ENCODE data around the gene LRRC31. TPM values are rescaled to one million over a fixed set of nuclear protein-coding genes. Genes with fewer than 3 reads are reported as not detected.

LRRC31 gene
- total RNA-seq, 1 experiment from 2014 or later, result not detected

DNA sequence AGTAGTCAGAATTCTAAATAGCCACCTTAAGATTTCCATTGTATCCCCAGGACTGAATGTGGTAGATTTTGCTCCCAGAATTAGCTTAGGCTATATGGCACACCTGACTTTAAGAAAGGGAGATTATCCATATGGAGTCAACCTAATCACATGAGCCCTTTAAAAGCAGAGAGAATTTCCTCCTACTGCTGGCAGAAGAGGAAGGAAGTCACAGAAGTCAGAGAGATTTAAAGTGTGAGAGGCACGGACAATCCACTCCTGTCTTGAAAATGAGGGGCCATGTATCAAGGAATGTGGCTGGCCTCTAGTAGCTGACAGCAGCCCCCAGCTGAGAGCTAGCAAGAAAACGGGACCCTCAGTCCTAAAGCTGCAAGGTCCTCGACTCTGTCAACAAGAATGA, 26.8 kb downstream of the LRRC31 start:
- Histone ChIP-seq H3K4me1 (no peaks in the 10 kb centered on the region), H3K36me3 (no peaks in the 10 kb centered on the region), H3K27me3 (no peaks in the 10 kb centered on the region), H3K9me3 (replicated peaks) (no peaks in the 10 kb centered on the region), H3K27ac (no peak overlapping the region), H3K4me3 (no peak overlapping the region)
- DNase-seq, result no peak

- DNase-seq, result peak in 1 of 2 experiments; percentile 32
- H3K9me3 ChIP-seq (replicated peaks), result no peaks in the 10 kb centered on the region
- H3K36me3 ChIP-seq, result no peaks in the 10 kb centered on the region
- H3K27ac ChIP-seq, result no peak overlapping the region
- H3K4me1 ChIP-seq, result no peaks in the 10 kb centered on the region
- H3K27me3 ChIP-seq, result no peaks in the 10 kb centered on the region
- H3K4me3 ChIP-seq, result no peak overlapping the region
These were observed 28.6 kb downstream of the LRRC31 start for GRCh38 chr3:169841171-169841570.

DNA sequence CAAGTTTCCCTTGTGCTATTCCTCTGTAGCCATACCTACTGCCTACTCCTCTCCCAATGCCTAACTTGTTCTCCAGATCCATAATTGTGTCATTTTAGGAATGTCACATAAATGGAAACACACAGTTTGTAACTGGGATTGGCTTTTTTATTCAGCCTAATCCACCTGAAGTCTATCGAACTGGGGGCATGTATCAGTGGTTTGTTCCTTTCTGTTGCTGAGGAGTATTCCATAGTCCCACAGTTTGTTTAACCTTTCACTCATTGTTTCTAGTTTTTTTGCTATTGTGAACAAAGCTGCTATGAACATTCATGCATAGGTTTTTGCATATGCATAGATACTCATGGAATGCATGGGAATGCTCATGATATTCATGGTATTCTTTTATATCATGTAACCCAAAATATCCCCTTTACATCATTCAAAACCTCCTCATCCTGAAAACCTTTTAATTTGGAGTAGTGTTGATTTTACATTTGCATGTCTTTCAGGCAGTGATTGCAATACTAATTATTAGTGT, 31.2 kb downstream of the LRRC31 start:
- Histone ChIP-seq H3K27me3 (no peaks in the 10 kb centered on the region), H3K9me3 (replicated peaks) (no peaks in the 10 kb centered on the region), H3K4me1 (no peaks in the 10 kb centered on the region), H3K4me3 (no peak overlapping the region), H3K27ac (no peak overlapping the region), H3K36me3 (no peaks in the 10 kb centered on the region)
- DNase-seq, result no peak

- Histone ChIP-seq H3K9me3 (replicated peaks) (no peaks in the 10 kb centered on the region), H3K4me1 (no peaks in the 10 kb centered on the region), H3K4me3 (no peak overlapping the region), H3K36me3 (no peaks in the 10 kb centered on the region), H3K27ac (no peak overlapping the region), H3K27me3 (no peaks in the 10 kb centered on the region)
- DNase-seq, result no peak
These were observed 32.8 kb downstream of the LRRC31 start for GRCh38 chr3:169836942-169837275.

DNA sequence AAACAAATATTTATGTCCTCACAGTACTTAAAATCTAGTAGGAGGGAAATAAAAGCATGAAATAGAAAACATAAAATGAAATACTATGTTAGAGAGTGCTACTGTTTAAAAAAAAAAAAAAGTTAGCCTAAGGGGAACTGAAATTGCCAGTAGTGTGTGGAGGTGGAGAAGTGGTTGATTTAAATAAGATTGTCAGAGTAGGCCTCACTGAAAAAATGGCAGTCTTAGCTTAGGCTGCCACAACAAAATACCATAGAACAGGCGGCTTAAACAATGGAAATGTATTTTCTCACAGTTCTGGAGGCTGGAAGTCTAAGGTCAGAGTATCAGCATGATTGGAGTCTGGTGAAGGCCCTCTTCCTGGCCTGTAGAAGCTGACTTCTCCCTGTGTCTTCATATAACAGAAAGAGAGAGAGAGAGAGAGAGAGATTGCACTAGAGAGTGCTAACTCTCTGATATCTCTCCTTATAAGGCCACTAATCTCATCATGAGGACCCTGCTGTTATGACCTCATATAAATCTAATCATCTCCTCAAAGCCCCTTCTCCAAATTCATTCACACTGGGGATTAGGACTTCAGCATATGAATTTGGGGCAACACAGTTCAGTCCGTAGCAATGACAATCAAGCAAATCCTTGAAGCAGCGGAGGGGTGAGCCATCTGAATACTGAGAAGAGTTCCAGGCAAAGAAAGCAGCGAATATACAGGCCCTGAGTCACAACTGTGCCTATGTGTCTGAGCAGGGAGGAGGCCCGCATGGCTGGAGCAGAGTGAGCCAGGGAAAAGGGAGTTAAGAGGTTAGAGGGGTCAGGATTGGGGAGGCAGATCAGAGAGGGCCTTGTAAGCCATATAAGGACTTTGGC, 33.4 kb downstream of the LRRC31 start:
- Histone ChIP-seq H3K27me3 (no peaks in the 10 kb centered on the region), H3K9me3 (replicated peaks) (no peaks in the 10 kb centered on the region), H3K36me3 (no peaks in the 10 kb centered on the region), H3K4me3 (no peak overlapping the region), H3K27ac (no peak overlapping the region), H3K4me1 (no peaks in the 10 kb centered on the region)
- DNase-seq, result no peak

DNA sequence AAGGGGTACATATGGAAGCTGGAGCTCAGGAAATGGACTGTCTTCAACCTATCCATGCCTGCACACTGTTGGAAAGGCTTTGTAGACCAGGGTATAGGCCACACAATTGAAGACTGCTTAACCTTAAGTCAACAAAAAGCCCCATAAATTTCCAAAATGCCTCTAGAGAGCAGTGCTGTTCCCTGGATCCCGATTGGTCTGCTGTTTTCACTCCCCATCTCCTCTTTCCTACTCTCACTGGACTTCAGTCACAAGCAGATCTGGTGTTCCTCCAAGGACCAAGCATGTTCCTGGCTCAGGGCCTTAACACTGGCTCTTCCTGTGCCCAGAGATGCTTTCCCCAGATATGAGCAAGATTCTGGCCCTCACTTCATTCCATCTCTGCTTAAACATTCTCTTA, 34.2 kb downstream of the LRRC31 start:
- no peaks in the 10 kb centered on the region for H3K9me3 ChIP-seq (replicated peaks)

DNA sequence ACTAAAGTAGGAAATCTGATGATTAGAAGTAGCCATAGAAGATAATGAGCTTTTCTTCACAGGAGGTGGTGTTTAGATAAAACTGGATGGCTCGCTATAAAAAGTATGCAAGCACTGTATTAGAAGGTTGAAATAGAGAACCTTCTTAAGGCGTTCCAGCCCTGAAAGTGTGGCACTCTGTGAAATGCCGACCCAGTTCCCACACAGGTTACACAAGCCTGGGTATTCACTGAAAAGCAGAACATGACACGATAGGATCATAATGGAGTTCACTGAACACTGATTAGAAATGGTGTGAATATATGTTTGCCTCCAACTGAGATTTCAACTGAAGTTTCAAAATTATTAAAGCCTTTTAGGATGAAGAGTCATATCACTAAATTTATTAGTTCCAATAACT, 42.0 kb downstream of the LRRC31 start:
- Histone ChIP-seq H3K9me3 (replicated peaks) (no peaks in the 10 kb centered on the region), H3K4me1 (no peaks in the 10 kb centered on the region), H3K4me3 (no peak overlapping the region), H3K27me3 (no peaks in the 10 kb centered on the region), H3K36me3 (no peaks in the 10 kb centered on the region), H3K27ac (no peak overlapping the region)
- DNase-seq, result no peak

More for the DNA sequence above, 34.2 kb downstream of the LRRC31 start:
- Histone ChIP-seq H3K4me3 (no peak overlapping the region), H3K36me3 (no peaks in the 10 kb centered on the region), H3K27me3 (no peaks in the 10 kb centered on the region), H3K27ac (no peak overlapping the region), H3K4me1 (no peaks in the 10 kb centered on the region)
- no peak for DNase-seq

DNA sequence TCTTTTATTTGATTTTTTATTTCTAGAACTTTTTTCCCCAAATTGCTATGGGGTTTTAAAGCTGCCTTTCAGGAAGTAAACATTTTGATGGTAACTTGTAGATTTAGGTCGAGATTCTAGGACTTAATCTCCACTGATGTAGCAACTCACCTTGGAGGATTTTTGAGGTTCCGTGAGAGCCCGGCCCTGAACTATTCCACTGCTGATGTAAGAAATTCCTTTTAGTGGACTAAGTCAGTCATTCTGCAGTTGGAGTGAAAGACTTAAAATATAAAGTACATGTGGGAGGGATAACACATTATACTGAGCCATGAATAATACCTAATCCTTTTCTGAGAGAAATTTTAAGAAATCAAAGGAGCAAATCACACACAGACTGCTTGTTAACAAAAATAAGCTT, 44.4 kb downstream of the LRRC31 start:
- Histone ChIP-seq H3K36me3 (no peaks in the 10 kb centered on the region), H3K4me3 (no peak overlapping the region), H3K4me1 (no peaks in the 10 kb centered on the region), H3K27me3 (no peaks in the 10 kb centered on the region), H3K9me3 (replicated peaks) (no peaks in the 10 kb centered on the region), H3K27ac (no peak overlapping the region)
- DNase-seq, result no peak

DNA sequence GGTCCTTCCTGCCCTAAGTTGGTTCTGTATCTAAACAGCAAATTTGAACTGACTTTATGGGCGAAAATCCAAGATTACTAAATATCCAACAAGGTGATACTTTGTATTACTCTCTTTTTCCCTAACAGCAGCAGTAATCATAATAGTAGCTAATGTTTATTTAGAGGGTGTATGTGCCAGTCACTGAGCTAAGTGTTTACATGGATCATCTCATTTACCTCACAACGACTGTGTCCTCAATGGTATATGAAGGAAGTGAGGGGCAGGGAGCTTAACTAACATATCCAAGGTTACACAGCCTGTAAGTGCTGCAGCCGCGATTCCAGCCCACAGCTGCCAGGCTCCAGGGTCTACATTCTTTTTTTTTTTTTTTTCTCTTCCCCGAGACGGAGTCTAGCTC, 46.8 kb downstream of the LRRC31 start:
- Histone ChIP-seq H3K9me3 (replicated peaks) (no peaks in the 10 kb centered on the region), H3K27ac (no peak overlapping the region), H3K4me1 (no peaks in the 10 kb centered on the region), H3K36me3 (no peaks in the 10 kb centered on the region), H3K27me3 (no peaks in the 10 kb centered on the region), H3K4me3 (no peak overlapping the region)
- DNase-seq, result no peak

- Histone ChIP-seq H3K27ac (no peak overlapping the region), H3K4me1 (no peaks in the 10 kb centered on the region), H3K9me3 (replicated peaks) (no peaks in the 10 kb centered on the region), H3K27me3 (no peaks in the 10 kb centered on the region), H3K4me3 (no peak overlapping the region), H3K36me3 (no peaks in the 10 kb centered on the region)
- DNase-seq, result no peak
These were observed 47.2 kb downstream of the LRRC31 start for GRCh38 chr3:169822540-169822939.

GRCh38 chr3:169822091-169822490, 47.6 kb downstream of the LRRC31 start:
- Histone ChIP-seq H3K27me3 (no peaks in the 10 kb centered on the region), H3K9me3 (replicated peaks) (no peaks in the 10 kb centered on the region), H3K36me3 (no peaks in the 10 kb centered on the region), H3K4me1 (no peaks in the 10 kb centered on the region), H3K4me3 (no peak overlapping the region), H3K27ac (no peak overlapping the region)
- DNase-seq, result no peak

- no peak overlapping the region for H3K4me3 ChIP-seq
- peaks cover 6% of the 10 kb centered on the region; the same call in 1 of the 2 replicates for H3K9me3 ChIP-seq (replicated peaks)
- H3K4me1 ChIP-seq, result no peaks in the 10 kb centered on the region
- no peak overlapping the region for H3K27ac ChIP-seq
- H3K36me3 ChIP-seq, result no peaks in the 10 kb centered on the region
- no peak for DNase-seq
- H3K27me3 ChIP-seq, result no peaks in the 10 kb centered on the region
These were observed 51.4 kb downstream of the LRRC31 start for GRCh38 chr3:169818316-169818715.

DNA sequence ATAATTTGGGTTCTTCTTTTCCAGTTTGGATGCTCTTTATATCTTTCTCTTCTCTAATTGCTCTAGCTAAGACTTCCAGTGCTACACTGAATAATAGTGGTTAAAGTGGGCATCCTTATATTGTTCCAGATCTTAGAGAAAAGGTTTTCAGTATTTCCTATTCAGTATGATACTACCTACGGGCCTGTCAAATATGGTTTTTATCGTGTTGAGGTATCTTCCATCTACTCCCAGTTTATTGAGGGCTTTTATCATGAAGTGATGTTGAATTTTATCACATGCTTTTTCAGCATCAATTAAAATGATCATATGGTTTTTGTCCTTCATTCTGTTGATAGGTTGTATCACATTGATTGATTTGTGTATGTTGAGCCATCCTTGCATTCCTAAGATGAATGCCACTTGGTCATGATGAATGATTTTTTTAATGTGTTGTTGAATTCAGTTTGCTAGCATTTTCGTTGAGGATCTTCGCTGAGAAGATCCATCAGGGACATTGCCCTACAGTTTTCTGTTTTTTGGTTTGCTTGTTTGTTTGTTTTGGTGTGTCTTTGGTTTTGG, 54.1 kb downstream of the LRRC31 start:
- Histone ChIP-seq H3K27ac (no peak overlapping the region), H3K4me1 (no peaks in the 10 kb centered on the region), H3K9me3 (replicated peaks) (peaks cover 6% of the 10 kb centered on the region; the same call in 1 of the 2 replicates), H3K36me3 (no peaks in the 10 kb centered on the region), H3K4me3 (no peak overlapping the region), H3K27me3 (no peaks in the 10 kb centered on the region)
- no peak for DNase-seq

GRCh38 chr3:169813757-169814517, 55.8 kb downstream of the LRRC31 start:
- no peaks in the 10 kb centered on the region for H3K4me1 ChIP-seq
- no peak overlapping the region; the same call in 1 of the 2 replicates for H3K27ac ChIP-seq
- H3K9me3 ChIP-seq (replicated peaks), result peaks cover 6% of the 10 kb centered on the region; the same call in 1 of the 2 replicates
- no peaks in the 10 kb centered on the region for H3K27me3 ChIP-seq
- H3K36me3 ChIP-seq, result no peaks in the 10 kb centered on the region
- peak; percentile 34 to 45 for DNase-seq
- peak overlapping the region; percentile 69 for H3K4me3 ChIP-seq

GRCh38 chr3:169813278-169813677, 56.5 kb downstream of the LRRC31 start:
- Histone ChIP-seq H3K27ac (peak overlapping the region; percentile 79), H3K4me1 (no peaks in the 10 kb centered on the region), H3K9me3 (replicated peaks) (peaks cover 6% of the 10 kb centered on the region; the same call in 1 of the 2 replicates), H3K4me3 (peak overlapping the region; percentile 69), H3K36me3 (no peaks in the 10 kb centered on the region), H3K27me3 (no peaks in the 10 kb centered on the region)
- DNase-seq, result no peak

All from SJCRH30 (cell line).